HepG2 (cell line): ENCODE results near the gene MAPRE3. TPM values are rescaled to one million over a fixed set of nuclear protein-coding genes. Genes with fewer than 3 reads are reported as not detected.

ENCODE experiments used
- CBFB ChIP-seq: sonication (generic); formaldehyde crosslinking; IDR thresholded peaks from 2 replicates; pipeline ENCODE4 v1.4.0; 2020; ENCODE audit warnings: missing genetic modification reagents
- CEBPB ChIP-seq: IDR thresholded peaks from 2 replicates; pipeline ENCODE4 v1.6.1; 2011; ENCODE audit warnings: low read depth, low read length, improper control_type of control experiment, borderline replicate concordance
- CREB1 ChIP-seq, 2 experiments: fragments of 450-650 bp in 1 of 2; IDR thresholded peaks; 2 replicates each; pipeline ENCODE4 v1.6.1; 2016 to 2017; ENCODE audit warnings: control low read depth in 1 of 2, mild to moderate bottlenecking in 1 of 2, missing compliant biosample characterization in 1 of 2, missing genetic modification characterization in 1 of 2
- DNMT1 ChIP-seq: sonication (generic); formaldehyde crosslinking; IDR thresholded peaks from 2 replicates; pipeline ENCODE4 v1.5.1; 2020; ENCODE audit warnings: mild to moderate bottlenecking, missing genetic modification reagents
- ESRRA ChIP-seq: sonication (generic); formaldehyde crosslinking; IDR thresholded peaks from 2 replicates; pipeline ENCODE4 v1.5.1; 2020; ENCODE audit warnings: mild to moderate bottlenecking, low read depth, missing genetic modification reagents
- MAFK ChIP-seq, 2 experiments: IDR thresholded peaks in 1 of 2; conservative IDR thresholded peaks in 1 of 2; 2 replicates each; pipeline ENCODE4 v1.6.1; 2011; ENCODE audit warnings: improper control_type of control experiment in 2 of 2, low read length in 2 of 2
- PHF21A ChIP-seq: sonication (generic); formaldehyde crosslinking; IDR thresholded peaks from 2 replicates; pipeline ENCODE4 v1.5.0; 2020; ENCODE audit warnings: mild to moderate bottlenecking, missing genetic modification reagents
- ZNF10 ChIP-seq: sonication (generic); formaldehyde crosslinking; IDR thresholded peaks from 2 replicates; pipeline ENCODE4 v1.4.0; 2020; ENCODE audit warnings: mild to moderate bottlenecking, low read depth, missing genetic modification reagents, borderline replicate concordance
- ZNF563 ChIP-seq: sonication (generic); formaldehyde crosslinking; IDR thresholded peaks from 2 replicates; pipeline ENCODE4 v1.8.0; 2022; ENCODE audit warnings: mild to moderate bottlenecking, moderate library complexity, missing genetic modification reagents
- ZNF850 ChIP-seq: sonication (generic); formaldehyde crosslinking; conservative IDR thresholded peaks from 2 replicates; pipeline ENCODE4 v1.9.0; 2021; ENCODE audit warnings: mild to moderate bottlenecking, missing genetic modification reagents
- polyA plus RNA-seq, 8 experiments: library from polyadenylated mRNA; depleted of rRNA in 3 of 8; stranded (reverse) in 7 of 8; unstranded in 1 of 8; fragments of >200 nt; fragmentation: Illumina TruSeq in 4 of 8; extraction: Trizol in 4 of 8; gene quantifications; 2 replicates each; pipeline versions ENCODE4 v1.2.1 to v1.2.3, GENCODE V29; 2011 to 2016; ENCODE audit warnings: low read depth in 4 of 8, missing spikeins in 1 of 8, mixed read lengths in 1 of 8; ENCODE audit not compliant: insufficient read depth in 1 of 8
- total RNA-seq, 5 experiments: library from RNA; depleted of rRNA; stranded (reverse); fragments of >200 nt; fragmentation: Illumina TruSeq; extraction: Trizol; gene quantifications; 2 replicates each; pipeline ENCODE4 v1.2.3, GENCODE V29; 2016; ENCODE audit warnings: low read depth in 1 of 5
- TF ChIP-seq, protein P1 (sequence below): sonication (generic); formaldehyde crosslinking; IDR thresholded peaks from 2 replicates; pipeline ENCODE4 v1.9.0; 2021; ENCODE audit warnings: missing genetic modification reagents, borderline replicate concordance
- TF ChIP-seq, protein P2 (sequence below): sonication (generic); formaldehyde crosslinking; IDR thresholded peaks from 2 replicates; pipeline ENCODE4 v1.9.0; 2021; ENCODE audit warnings: missing genetic modification reagents, borderline replicate concordance
- TF ChIP-seq, protein P3 (sequence below): sonication (generic); formaldehyde crosslinking; IDR thresholded peaks from 2 replicates; pipeline ENCODE4 v1.5.0; 2020; ENCODE audit warnings: missing genetic modification reagents
- TF ChIP-seq, protein P4 (sequence below): sonication (generic); formaldehyde crosslinking; IDR thresholded peaks from 2 replicates; pipeline ENCODE4 v1.4.0; 2020; ENCODE audit warnings: missing genetic modification reagents, mild to moderate bottlenecking, borderline replicate concordance
- TF ChIP-seq, protein P5 (sequence below): sonication (generic); formaldehyde crosslinking; IDR thresholded peaks from 2 replicates; pipeline ENCODE4 v1.4.0; 2020; ENCODE audit warnings: mild to moderate bottlenecking, missing genetic modification reagents

Gene MAPRE3
- total and polyA plus RNA-seq, 2 of the 13 experiments (the other 11 are each of a cell fraction or from before 2014, with no cell fraction given) = 0.31 to 0.91 TPM

DNA sequence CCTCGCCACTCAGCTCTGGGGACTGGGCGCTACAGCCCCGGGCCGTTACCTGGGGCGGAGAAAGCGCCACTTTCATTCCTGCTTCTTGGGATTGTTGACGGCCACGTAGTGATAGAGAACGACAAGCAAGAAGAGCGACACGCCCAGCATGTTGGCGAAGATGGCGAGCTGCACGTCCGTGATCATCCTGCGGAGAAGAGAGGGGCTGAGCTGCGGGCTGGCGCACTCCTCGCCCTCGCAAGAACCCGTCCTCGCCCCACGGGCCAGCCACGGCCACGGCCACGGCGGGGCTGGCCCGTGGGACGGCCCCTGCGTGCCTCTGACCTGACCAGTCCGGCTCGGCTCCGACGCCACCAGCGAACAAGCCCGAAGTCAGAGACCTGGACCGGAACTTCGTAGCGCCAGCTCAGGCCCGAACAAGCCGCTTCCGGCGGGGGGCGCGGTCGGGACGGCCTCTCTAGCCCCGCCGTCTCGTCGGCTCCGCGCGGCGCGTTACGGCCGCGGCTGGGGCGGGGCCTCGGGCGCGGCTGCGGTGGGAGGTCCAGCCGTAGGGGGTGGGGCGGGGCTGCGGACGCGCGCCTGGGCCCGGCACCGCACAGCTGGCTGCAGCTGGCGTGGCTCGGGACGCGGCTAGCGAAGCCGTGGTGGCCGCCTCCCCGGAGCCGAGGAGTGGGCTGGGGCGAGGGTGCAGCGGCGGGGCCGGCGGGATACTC, 101.0 kb downstream of the MAPRE3 start, which contains the start of gene OST4 (continued):
- TF ChIP-seq, protein P1, sequence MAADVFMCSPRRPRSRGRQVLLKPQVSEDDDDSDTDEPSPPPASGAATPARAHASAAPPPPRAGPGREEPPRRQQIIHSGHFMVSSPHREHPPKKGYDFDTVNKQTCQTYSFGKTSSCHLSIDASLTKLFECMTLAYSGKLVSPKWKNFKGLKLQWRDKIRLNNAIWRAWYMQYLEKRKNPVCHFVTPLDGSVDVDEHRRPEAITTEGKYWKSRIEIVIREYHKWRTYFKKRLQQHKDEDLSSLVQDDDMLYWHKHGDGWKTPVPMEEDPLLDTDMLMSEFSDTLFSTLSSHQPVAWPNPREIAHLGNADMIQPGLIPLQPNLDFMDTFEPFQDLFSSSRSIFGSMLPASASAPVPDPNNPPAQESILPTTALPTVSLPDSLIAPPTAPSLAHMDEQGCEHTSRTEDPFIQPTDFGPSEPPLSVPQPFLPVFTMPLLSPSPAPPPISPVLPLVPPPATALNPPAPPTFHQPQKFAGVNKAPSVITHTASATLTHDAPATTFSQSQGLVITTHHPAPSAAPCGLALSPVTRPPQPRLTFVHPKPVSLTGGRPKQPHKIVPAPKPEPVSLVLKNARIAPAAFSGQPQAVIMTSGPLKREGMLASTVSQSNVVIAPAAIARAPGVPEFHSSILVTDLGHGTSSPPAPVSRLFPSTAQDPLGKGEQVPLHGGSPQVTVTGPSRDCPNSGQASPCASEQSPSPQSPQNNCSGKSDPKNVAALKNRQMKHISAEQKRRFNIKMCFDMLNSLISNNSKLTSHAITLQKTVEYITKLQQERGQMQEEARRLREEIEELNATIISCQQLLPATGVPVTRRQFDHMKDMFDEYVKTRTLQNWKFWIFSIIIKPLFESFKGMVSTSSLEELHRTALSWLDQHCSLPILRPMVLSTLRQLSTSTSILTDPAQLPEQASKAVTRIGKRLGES (CRISPR knock-in tag) = no peak; the same call in 1 of the 2 replicates
- TF ChIP-seq, protein P2, sequence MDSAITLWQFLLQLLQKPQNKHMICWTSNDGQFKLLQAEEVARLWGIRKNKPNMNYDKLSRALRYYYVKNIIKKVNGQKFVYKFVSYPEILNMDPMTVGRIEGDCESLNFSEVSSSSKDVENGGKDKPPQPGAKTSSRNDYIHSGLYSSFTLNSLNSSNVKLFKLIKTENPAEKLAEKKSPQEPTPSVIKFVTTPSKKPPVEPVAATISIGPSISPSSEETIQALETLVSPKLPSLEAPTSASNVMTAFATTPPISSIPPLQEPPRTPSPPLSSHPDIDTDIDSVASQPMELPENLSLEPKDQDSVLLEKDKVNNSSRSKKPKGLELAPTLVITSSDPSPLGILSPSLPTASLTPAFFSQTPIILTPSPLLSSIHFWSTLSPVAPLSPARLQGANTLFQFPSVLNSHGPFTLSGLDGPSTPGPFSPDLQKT (CRISPR knock-in tag) = no peak
- TF ChIP-seq CEBPB (no peak), ZNF850 (CRISPR knock-in tag) (no peak), ZNF563 (peak; percentile 90; the same call in 1 of the 2 replicates), MAFK (conservative IDR thresholded peaks at IDR 0.05 in 1 of 2, IDR thresholded peaks at IDR 0.05 in 1 of 2; ENCODE audit: low read length in 2 of 2) (no peak), CBFB (peak; percentile 91), DNMT1 (no peak; the same call in 1 of the 2 replicates), ESRRA (0 out of 2 replicates have a peak, but pooled peaks have one; percentile 31), CREB1 (IDR thresholded peaks at IDR 0.05) (peak; percentile 78), CREB1 (CRISPR knock-in tag; IDR thresholded peaks at IDR 0.05) (no peak), ZNF10 (CRISPR knock-in tag) (no peak), PHF21A (no peak; the same call in 1 of the 2 replicates)
- TF ChIP-seq, protein P3, sequence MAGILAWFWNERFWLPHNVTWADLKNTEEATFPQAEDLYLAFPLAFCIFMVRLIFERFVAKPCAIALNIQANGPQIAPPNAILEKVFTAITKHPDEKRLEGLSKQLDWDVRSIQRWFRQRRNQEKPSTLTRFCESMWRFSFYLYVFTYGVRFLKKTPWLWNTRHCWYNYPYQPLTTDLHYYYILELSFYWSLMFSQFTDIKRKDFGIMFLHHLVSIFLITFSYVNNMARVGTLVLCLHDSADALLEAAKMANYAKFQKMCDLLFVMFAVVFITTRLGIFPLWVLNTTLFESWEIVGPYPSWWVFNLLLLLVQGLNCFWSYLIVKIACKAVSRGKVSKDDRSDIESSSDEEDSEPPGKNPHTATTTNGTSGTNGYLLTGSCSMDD (CRISPR knock-in tag) = no peak
- TF ChIP-seq, protein P4, sequence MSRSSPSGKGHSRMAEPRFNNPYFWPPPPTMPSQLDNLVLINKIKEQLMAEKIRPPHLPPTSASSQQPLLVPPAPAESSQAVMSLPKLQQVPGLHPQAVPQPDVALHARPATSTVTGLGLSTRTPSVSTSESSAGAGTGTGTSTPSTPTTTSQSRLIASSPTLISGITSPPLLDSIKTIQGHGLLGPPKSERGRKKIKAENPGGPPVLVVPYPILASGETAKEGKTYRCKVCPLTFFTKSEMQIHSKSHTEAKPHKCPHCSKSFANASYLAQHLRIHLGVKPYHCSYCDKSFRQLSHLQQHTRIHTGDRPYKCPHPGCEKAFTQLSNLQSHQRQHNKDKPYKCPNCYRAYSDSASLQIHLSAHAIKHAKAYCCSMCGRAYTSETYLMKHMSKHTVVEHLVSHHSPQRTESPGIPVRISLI (CRISPR knock-in tag) = no peak
- TF ChIP-seq, protein P5, sequence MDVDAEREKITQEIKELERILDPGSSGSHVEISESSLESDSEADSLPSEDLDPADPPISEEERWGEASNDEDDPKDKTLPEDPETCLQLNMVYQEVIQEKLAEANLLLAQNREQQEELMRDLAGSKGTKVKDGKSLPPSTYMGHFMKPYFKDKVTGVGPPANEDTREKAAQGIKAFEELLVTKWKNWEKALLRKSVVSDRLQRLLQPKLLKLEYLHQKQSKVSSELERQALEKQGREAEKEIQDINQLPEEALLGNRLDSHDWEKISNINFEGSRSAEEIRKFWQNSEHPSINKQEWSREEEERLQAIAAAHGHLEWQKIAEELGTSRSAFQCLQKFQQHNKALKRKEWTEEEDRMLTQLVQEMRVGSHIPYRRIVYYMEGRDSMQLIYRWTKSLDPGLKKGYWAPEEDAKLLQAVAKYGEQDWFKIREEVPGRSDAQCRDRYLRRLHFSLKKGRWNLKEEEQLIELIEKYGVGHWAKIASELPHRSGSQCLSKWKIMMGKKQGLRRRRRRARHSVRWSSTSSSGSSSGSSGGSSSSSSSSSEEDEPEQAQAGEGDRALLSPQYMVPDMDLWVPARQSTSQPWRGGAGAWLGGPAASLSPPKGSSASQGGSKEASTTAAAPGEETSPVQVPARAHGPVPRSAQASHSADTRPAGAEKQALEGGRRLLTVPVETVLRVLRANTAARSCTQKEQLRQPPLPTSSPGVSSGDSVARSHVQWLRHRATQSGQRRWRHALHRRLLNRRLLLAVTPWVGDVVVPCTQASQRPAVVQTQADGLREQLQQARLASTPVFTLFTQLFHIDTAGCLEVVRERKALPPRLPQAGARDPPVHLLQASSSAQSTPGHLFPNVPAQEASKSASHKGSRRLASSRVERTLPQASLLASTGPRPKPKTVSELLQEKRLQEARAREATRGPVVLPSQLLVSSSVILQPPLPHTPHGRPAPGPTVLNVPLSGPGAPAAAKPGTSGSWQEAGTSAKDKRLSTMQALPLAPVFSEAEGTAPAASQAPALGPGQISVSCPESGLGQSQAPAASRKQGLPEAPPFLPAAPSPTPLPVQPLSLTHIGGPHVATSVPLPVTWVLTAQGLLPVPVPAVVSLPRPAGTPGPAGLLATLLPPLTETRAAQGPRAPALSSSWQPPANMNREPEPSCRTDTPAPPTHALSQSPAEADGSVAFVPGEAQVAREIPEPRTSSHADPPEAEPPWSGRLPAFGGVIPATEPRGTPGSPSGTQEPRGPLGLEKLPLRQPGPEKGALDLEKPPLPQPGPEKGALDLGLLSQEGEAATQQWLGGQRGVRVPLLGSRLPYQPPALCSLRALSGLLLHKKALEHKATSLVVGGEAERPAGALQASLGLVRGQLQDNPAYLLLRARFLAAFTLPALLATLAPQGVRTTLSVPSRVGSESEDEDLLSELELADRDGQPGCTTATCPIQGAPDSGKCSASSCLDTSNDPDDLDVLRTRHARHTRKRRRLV (CRISPR knock-in tag) = no peak
